A172 (cell line): ENCODE data around the gene STK10. TPM values are rescaled to one million over a fixed set of nuclear protein-coding genes. Genes with fewer than 3 reads are reported as not detected.

Source experiments
- DNase-seq: peaks from one replicate; pipeline ENCODE4 v3.0.0-alpha.2; 2015; ENCODE audit warnings: low spot score
- total RNA-seq: library from RNA; depleted of rRNA; stranded (reverse); fragments of >200 nt; shearing (Covaris generic); gene quantifications from 2 replicates; pipeline ENCODE4 v1.2.3, GENCODE V29; 2014

The STK10 gene
- total RNA-seq, 1 experiment from 2014 or later, result 17.9 TPM

- no peak for DNase-seq
These were observed 1.1 kb upstream of the STK10 start for GRCh38 chr5:172188893-172189692.

DNA sequence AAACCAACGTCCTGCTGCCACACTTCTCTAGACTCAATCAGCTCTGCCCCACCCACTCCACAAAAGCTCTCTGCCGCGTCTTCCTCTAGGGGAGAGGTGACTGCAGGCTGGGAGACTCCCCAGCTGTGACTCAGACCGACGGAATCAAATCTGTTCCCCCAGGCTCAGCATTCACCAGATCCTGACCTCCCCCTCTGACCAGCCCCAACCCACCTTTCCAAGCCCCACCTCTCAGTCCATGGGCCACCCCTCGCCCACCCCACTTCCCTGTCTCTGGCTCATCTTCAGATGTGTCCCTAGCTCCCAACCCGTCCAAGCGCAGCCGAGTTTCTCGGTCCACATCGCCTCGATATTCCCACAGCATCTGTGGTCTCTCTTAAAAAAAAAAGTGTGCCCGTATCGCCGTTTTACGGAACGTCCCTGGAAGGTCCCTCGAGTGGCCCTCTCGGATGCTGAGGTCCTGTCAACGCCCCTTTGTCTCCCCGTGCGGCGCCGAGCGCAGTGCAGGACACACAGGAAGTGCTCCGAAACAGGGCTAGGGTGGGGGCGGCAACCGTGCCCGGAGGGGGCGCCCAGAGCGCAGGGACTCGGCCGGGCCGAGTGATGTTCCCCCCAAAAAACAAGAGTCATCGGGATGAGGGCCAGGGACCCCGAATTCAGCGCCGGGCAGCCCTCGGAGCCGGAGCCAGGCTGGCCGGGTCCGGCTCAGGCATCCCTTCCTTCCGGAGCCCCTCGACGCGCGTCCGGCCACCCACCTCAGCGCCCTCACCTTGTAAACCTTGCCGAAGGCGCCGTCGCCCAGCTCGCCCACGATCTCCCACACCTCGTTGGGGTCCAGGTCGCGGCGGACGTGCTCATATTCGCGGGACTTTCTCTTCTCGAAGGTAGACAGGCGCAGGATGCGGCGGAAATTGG lies 649 bp downstream of the STK10 start:
- peak; percentile 90 for DNase-seq

DNA sequence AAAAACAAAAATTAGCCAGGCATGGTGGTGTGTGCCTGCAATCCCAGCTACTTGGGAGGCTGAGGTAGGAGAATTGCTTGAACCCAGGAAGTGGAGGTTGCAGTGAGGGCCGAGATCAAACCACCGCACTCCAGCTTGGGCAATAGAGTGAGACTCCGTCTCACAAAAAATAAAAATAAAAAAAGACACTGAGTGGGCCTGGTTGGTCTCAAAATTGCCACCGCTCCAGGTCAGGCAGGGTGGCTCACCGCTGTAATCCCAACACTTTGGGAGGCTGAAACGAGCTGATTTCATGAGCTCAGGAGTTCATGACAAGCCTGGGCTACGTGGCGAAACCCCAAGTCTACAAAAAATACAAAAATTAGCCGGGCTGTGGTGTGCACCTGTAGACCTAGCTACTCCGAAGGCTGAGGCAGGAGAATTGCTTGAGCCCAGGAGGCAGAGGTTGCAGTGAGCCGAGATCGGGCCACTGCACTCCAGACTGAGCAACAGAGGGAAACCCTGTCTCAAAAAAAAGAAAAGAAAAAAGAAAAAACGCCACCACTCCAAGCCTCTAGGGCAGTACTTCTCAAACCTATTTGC lies 1.8 kb downstream of the STK10 start:
- DNase-seq, result no peak

DNA sequence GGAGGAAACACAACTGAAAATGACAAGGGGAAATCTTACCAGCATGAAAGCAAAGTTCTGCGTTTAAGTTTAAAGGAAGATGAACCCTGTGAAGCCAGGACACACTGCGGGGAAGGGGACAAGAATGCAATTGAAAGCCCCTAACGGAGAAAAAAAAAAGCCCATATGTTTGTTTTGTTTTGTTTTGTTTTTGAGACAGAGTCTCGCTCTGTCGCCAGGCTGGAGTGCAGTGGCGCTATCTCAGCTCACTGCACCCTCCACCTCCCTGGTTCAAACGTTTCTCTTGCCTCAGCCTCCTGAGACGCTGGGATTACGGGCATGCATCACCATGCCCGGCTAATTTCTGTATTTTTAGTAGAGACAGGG lies 2.9 kb downstream of the STK10 start:
- no peak for DNase-seq

DNA sequence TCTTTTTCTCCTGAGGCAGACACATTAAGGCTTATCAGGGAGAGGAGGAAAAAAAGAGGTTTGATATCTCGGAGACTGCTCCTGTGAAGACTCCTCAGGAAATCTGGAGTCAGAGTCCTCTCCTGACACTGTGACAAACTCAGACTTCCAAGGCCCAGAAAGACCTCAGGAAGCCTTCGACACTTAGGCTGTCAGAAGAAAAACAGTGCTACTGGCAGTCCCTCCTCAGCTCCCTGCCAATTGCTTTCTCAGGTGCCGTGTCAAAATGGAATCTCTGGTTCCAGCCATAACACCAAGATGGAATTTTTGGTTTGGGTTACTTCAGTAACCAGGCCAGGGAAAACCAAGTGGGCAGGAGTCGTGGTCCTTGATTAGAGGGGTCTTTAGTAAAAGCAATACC lies 4.1 kb downstream of the STK10 start:
- no peak for DNase-seq

DNA sequence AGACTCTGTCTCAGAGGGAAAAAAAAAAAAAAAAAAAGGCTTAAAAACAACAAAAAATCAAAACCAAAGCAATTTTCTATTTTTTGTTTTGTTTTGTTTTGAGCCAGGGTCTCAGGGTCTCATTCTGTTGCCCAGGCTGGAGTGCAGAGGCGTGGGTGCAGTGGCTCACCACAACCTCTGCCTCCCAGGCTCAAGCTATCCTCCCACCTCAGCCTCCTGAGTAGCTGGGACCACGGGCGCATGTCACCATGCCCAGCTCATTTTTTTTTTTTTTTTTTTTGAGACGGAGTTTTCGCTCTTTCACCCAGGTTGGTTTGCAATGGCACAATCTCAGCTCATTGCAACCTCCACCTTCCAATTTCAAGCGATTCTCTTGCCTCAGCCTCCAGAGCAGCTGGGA lies 5.7 kb downstream of the STK10 start:
- DNase-seq, result no peak

GRCh38 chr5:172180936-172181335 lies 7.1 kb downstream of the STK10 start:
- no peak for DNase-seq

DNA sequence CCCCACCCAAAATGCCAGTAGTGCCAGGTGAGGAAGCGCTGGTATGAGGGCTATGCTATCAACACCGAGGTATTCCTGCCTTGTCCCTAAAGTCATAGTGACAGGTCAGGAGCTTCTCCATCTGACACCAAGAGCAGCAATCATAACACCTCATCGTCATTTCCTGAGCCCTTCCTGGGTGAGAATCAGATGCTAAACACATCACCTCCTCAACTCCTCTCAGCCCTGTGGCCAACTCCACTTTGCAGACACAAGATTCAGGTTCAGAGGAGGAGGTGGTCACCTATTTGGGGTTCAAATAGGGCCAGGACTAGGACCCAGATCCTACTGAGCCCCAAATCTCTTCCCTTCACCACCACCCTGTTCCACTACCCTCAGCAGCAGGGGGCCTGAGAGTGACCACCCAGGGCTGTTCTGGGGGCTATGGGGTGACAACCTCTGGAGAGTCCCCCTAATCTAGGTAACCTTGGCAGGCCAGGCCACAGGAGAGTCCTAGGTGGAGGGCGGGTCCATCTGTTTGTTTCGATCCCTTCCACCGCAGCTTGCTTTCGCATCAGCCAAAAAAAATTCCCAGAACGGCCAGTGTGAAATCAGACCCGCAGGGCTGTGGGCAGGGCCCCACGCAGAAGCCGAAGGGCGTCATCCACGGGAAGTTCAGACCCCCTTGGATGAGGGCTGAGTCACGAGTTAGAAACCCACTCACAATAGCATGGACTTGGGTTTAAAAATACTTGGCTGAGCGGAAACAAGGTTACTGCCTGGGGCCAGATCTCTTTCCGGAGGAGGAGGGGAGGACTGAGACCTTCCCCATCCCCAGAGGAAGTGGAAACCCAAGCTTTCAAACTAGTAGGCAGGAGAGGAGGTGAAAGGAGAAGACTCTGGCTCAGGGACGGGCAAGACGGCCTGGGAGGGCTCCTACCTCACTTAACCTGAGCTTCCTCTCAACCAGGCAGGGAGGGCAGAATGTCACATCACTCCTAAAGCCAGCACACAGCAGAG lies 8.7 kb downstream of the STK10 start:
- no peak for DNase-seq

GRCh38 chr5:172178301-172178987 lies 9.6 kb downstream of the STK10 start:
- no peak for DNase-seq

GRCh38 chr5:172177176-172177575 lies 10.8 kb downstream of the STK10 start:
- DNase-seq, result no peak

DNA sequence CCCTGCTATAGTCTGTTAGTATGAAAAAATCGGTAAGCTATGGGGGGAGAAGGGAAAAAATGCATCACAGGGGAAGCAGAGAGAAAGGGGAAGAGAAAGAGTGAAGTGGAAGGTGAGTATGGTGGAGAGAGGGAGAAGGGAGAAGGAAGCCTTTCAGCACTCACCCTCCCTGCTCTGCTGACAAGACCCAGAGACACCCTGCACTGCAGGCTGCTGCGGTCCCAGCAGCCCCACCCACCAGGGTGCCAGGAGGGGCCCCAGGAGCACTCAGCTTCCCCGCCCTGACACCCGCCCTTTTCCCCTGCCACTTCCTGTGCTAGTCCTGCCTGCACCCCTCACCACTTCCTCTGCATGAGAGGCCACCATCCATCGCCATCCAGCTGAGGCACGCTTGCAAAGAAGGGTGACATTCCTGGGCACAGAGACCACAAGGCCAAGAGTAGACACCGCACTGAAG lies 12.7 kb downstream of the STK10 start:
- peak; percentile 76 for DNase-seq

GRCh38 chr5:172173564-172174153 lies 14.4 kb downstream of the STK10 start:
- peak; percentile 89 for DNase-seq

GRCh38 chr5:172172912-172173563 lies 15.0 kb downstream of the STK10 start:
- DNase-seq, result no peak

GRCh38 chr5:172171118-172171517 lies 16.9 kb downstream of the STK10 start:
- DNase-seq, result no peak

DNA sequence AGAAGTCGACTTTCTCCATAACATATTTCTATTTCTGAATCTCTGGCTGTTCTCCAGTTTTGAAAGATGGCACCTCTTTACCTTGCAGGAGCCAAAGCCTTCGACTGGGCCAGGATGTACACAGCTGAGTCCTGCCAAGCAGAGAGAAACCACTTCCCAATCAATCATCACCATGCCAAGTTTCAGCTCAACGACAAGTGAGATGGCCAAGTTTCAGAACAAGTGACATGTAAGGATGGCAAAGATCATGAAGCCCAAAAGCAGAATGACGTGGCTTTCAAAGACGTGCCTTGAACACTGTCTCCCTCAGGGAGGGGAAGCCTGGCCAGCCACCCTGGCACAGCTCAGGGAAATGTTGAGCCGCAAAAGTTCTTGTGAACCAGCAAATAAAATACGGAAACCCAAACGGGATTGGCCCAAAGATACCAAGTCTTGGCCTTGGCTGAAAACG lies 17.7 kb downstream of the STK10 start:
- DNase-seq, result no peak

- no peak for DNase-seq
These were observed 18.8 kb downstream of the STK10 start for GRCh38 chr5:172169216-172169615.

GRCh38 chr5:172168311-172168710 lies 19.7 kb downstream of the STK10 start:
- DNase-seq, result no peak

DNA sequence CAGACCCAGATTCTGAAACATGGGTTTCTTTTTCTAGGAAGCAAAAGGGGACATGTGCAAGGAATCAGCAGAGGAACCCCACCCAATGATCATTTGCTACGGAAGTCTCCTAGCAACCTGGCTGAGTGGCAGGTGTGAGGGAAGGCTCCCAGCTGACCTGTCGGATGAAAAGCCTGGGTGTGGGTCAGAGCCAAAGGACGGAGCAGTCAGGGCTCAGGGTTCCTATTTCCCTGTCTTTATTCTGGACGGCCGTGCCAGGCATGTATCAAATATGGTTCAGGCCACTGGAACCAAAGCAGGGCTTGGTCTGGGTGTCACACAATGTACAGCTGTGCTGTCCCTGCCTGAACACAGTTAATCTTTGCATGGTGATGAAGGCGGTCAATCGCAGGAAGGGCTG lies 20.1 kb downstream of the STK10 start:
- DNase-seq, result no peak

GRCh38 chr5:172166030-172166826 lies 21.8 kb downstream of the STK10 start:
- DNase-seq, result no peak
